HFF-Myc (cell line): Measurements from ENCODE around the gene FOXD1.
A peak's percentile ranks its signal among the peaks of the same experiment; 100 is the strongest.

ENCODE experiments used
- DNase-seq: peaks from one replicate; pipeline ENCODE4 v3.0.0-alpha.2; 2011; ENCODE audit warnings: low read depth; ENCODE audit errors: extremely low read depth
- H3K4me3 ChIP-seq: replicated peaks from 2 replicates; pipeline ENCODE4 v1.5.1; 2011; ENCODE audit warnings: low read depth, mild to moderate bottlenecking, control low read depth, low read length
- TF ChIP-seq, protein P1 (sequence below): IDR thresholded peaks from 2 replicates; pipeline ENCODE4 v1.5.1; 2012; ENCODE audit warnings: mild to moderate bottlenecking, low read depth, low read length, control low read depth; ENCODE audit errors: missing control alignments

FOXD1 gene

DNA sequence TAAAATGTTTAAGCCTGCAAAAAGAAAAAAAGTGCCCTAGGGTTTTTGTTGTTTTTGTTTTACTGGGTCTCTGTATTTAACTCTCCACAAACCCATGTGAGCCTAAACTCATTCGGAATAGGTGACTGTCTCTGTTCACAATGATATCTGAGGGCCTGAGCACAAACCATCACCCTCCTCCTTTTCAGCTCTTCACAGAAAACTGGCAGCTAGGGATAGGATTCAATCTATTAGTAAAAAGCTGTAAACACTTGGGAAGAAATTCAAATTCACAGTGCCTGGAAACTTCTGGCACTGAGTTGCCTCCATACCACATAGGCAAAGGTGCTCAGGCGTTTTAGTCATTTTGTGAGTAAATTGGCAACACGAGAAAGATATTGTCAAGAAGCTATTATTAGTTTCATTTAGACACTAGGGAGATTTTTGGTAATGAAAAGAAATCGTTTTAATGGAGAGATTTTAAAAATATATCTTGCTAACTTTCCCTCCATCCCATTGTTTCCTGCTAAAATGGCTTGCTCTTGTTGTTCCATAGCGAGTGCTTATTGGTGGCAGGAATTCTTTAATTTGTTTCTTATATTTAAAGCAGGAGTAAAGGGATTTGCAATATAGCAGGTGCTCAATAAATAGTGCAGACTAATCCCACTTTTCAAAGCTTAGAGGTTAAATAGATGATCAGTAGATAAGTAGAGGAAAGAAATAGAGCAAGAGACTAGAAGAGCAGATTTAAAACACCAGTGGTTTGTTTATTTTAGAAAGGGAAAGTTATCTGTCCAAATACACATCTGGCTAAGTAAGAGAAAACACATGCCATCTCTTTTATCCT lies 9.7 kb downstream of the FOXD1 start:
- TF ChIP-seq, protein P1, sequence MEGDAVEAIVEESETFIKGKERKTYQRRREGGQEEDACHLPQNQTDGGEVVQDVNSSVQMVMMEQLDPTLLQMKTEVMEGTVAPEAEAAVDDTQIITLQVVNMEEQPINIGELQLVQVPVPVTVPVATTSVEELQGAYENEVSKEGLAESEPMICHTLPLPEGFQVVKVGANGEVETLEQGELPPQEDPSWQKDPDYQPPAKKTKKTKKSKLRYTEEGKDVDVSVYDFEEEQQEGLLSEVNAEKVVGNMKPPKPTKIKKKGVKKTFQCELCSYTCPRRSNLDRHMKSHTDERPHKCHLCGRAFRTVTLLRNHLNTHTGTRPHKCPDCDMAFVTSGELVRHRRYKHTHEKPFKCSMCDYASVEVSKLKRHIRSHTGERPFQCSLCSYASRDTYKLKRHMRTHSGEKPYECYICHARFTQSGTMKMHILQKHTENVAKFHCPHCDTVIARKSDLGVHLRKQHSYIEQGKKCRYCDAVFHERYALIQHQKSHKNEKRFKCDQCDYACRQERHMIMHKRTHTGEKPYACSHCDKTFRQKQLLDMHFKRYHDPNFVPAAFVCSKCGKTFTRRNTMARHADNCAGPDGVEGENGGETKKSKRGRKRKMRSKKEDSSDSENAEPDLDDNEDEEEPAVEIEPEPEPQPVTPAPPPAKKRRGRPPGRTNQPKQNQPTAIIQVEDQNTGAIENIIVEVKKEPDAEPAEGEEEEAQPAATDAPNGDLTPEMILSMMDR = no peak
- no peak for DNase-seq
- H3K4me3 ChIP-seq = no peak overlapping the region

DNA sequence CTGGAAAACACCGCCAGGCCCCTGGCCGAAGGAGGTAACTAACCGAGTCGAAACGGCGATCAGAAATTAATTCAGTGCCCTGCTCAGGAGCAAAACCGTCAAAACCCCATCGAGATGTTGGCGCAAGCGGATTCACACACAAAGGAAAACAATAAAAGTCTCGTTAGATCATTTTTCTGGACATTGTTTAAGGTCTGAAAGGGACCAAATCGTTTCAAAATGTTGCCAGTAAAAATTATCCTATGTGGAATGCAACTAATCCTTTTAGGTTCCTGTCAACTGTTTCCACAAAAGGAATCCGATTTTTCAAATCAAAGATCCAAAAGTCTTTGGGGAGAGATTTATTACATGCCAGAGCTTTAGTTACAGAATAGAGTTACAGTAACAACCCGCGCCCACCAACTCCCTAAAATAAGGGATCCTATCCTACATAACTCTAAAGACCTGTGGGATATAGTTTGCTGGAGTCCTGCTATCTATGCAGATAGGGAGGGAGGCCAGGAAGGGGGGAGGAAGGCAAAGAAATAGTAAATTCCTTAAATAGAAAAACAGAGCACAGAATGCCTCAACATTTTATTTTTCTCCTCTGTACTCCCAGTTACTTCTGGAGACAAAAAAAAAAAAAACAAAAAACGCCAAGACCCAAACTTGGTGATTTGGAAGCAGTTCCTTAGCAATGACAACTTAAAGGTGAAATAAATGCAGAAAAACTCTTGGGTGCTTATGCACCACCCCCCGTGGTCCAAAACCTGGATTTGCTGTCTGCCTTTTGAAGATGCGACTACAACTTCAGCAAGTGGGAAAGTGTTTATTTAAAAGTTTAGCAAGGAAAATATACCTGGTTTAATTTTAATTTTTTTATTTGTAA lies 10.6 kb downstream of the FOXD1 start:
- TF ChIP-seq, protein P1 = no peak
- H3K4me3 ChIP-seq = peak overlapping the region; percentile 10; the same call in 1 of the 2 replicates
- no peak for DNase-seq

DNA sequence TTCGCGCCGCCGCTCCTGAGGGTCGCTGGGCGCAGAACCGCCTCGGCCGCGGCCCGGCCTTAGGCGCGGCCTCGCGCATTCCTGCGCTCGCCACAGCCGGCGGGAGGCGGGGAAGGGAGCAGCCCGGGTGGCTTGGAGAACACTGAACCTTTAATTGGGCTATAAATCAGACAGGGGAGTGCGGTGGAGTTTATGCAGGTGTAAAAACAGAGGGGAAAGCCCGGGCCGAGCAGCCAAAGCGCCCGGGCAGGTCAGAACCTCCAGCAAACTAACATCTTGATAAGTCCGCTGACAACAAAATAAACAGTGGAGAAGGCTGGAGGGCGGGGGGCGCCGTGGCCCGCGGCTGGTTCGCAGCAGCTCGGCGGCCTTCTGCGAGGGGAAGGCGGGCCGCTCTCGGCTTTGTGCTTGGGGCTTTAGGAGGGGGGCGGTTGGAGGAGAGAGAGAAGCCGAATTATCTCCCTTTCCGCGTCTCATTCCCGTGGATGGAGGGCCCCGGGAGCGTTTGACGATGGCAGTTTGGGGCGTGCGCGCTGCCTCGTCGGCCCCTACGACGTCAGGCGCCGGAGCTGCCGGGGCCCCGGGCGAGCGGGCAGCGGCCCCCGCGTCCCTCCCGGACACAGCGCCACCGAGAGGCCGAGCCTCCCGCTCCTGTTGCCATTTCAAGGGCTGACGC lies 11.3 kb downstream of the FOXD1 start:
- H3K4me3 ChIP-seq = peak overlapping the region; percentile 10; the same call in 1 of the 2 replicates
- TF ChIP-seq, protein P1 = peak; percentile 28
- no peak for DNase-seq

DNA sequence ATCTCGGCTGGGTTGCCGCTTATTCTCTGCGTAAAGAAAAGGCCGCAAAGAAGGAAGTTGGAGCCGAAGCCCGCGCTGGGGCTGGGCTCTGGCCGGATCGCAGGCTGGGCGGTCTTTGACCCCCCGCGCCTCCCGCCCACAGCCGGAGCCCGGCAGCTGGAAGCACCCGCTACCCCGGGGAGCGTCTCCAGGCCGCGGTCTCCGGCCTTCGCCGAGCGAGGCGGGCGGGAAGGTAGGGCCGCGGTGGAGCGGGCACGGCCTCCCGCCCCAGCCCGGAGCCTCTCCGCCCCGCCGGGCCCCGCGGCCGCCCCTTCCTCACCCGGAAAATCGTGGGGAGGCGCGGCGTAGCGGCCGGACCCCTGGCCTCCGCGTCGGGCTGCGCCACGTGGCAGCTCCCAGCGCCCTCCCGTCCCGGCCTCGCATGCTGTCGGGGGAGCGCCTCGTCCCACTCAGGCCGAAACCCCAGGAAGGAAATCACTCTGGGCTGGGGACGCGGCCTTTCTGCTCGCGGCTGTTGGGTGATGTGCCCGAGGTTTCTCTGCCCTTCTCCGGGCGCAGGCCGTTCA lies 12.0 kb downstream of the FOXD1 start:
- H3K4me3 ChIP-seq = no peak overlapping the region
- no peak for DNase-seq
- TF ChIP-seq, protein P1 = no peak

DNA sequence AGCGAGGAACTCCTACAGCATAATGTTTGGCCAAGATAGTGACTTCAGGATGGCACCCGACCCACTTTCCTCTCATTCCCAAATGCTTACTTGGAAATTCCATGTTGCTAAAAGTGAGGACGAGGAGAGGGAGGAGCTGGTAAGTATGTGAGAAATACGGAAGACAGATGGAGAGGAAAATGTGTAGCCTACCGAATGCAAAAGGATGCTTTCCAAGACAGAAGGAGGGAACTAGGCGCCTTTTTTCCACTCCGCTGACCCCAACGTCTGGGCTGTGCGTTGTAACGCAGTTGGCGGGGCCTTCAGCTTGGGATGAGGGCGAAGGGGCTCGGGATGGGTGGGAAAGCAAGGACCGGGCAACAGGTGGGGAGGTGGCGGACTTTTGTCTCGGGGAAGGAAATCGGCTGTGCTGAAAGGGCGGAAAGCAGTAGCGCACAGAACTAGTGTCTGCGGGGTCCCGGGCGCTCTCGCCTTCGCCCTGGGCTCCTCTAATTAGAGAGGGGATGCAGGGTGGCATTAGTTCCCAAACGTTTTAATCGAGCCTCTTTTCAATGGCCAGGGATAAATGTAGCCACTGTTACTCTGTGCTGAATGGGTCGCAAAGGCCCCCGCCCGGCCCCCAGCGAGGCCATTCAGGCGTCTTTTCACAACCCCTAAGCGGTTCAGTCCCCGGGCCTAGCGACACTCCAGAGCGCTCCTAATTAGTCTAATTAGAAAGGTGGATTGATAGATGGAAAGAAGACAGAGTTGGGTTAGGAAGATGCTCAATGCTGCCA lies 12.6 kb downstream of the FOXD1 start:
- DNase-seq = no peak
- TF ChIP-seq, protein P1 = no peak
- H3K4me3 ChIP-seq = no peak overlapping the region
